Mesenchymal stem cell (in vitro differentiated cells and primary cell): Measurements from ENCODE around the gene ZPLD1.

Experiments
- DNase-seq: peaks from one replicate; pipeline ENCODE4 v3.0.0-alpha.2; 2013
- H2AFZ ChIP-seq: one replicate; pipeline ENCODE4 v1.6.1; 2013; ENCODE audit warnings: low read depth, mild to moderate bottlenecking, control low read depth, inconsistent platforms, low read length, moderate library complexity
- H2AK5ac ChIP-seq: 2 replicates; pipeline ENCODE4 v1.6.1; 2013; ENCODE audit warnings: low read length, moderate library complexity, mild to moderate bottlenecking, inconsistent platforms; ENCODE audit not compliant: severe bottlenecking
- H2BK120ac ChIP-seq: one replicate; pipeline ENCODE4 v1.6.1; 2013; ENCODE audit warnings: low read depth, mild to moderate bottlenecking, inconsistent platforms, low read length, moderate library complexity
- H2BK12ac ChIP-seq, 2 experiments: one replicate each; pipeline ENCODE4 v1.6.1; 2013; ENCODE audit warnings: inconsistent platforms in 2 of 2, low read length in 2 of 2, mild to moderate bottlenecking in 2 of 2, moderate library complexity in 2 of 2, control low read depth in 1 of 2
- H2BK15ac ChIP-seq: one replicate; pipeline ENCODE4 v1.6.1; 2013; ENCODE audit warnings: mild to moderate bottlenecking, low read depth, inconsistent platforms; ENCODE audit not compliant: poor library complexity, severe bottlenecking
- H2BK5ac ChIP-seq: 2 replicates; pipeline ENCODE4 v1.6.1; 2013; ENCODE audit warnings: low read depth, mild to moderate bottlenecking, low read length, control low read depth, inconsistent platforms; ENCODE audit not compliant: poor library complexity, severe bottlenecking
- H3K14ac ChIP-seq, 2 experiments: one replicate each; pipeline ENCODE4 v1.6.1; 2013; ENCODE audit warnings: inconsistent platforms in 2 of 2, low read length in 2 of 2, control low read depth in 1 of 2, mild to moderate bottlenecking in 1 of 2, moderate library complexity in 1 of 2
- H3K18ac ChIP-seq, 2 experiments: one replicate each; pipeline ENCODE4 v1.6.1; 2013; ENCODE audit warnings: inconsistent platforms in 2 of 2, low read length in 2 of 2, control low read depth in 1 of 2, low read depth in 1 of 2, mild to moderate bottlenecking in 1 of 2
- H3K23ac ChIP-seq, 2 experiments: one replicate each; pipeline ENCODE4 v1.6.1; 2013; ENCODE audit warnings: inconsistent platforms in 2 of 2, low read length in 2 of 2, mild to moderate bottlenecking in 2 of 2, moderate library complexity in 2 of 2, control low read depth in 1 of 2
- H3K27ac ChIP-seq: 2 replicates; pipeline ENCODE4 v1.5.1; 2013; ENCODE audit warnings: mild to moderate bottlenecking, moderate library complexity, low read length, control low read depth, inconsistent platforms; ENCODE audit not compliant: poor library complexity, severe bottlenecking
- H3K27me3 ChIP-seq, 2 experiments: 2 replicates each; pipeline versions ENCODE4 v1.6.1 to v1.7.0; 2013; ENCODE audit warnings: low read length in 2 of 2, mild to moderate bottlenecking in 2 of 2, moderate library complexity in 2 of 2, control low read depth in 1 of 2, inconsistent platforms in 1 of 2; ENCODE audit not compliant: control insufficient read depth in 1 of 2, insufficient read depth in 1 of 2
- H3K36me3 ChIP-seq, 2 experiments: 2 replicates each; pipeline versions ENCODE4 v1.6.1 to v1.7.0; 2013; ENCODE audit warnings: low read length in 2 of 2, control low read depth in 1 of 2, inconsistent platforms in 1 of 2, low read depth in 1 of 2, mild to moderate bottlenecking in 1 of 2; ENCODE audit not compliant: insufficient read depth in 2 of 2, control insufficient read depth in 1 of 2
- H3K4ac ChIP-seq, 2 experiments: one replicate each; pipeline ENCODE4 v1.6.1; 2013; ENCODE audit warnings: inconsistent platforms in 2 of 2, low read length in 2 of 2, mild to moderate bottlenecking in 2 of 2, moderate library complexity in 2 of 2, control low read depth in 1 of 2, low read depth in 1 of 2
- H3K4me1 ChIP-seq: 2 replicates; pipeline ENCODE4 v1.6.1; 2013; ENCODE audit warnings: low read depth, low read length, control low read depth; ENCODE audit not compliant: control insufficient read depth, insufficient read depth
- H3K4me2 ChIP-seq: 2 replicates; pipeline ENCODE4 v1.6.1; 2013; ENCODE audit warnings: low read length, mild to moderate bottlenecking, inconsistent platforms; ENCODE audit not compliant: poor library complexity, severe bottlenecking
- H3K4me3 ChIP-seq, 2 experiments: 2 replicates each; pipeline versions ENCODE4 v1.5.1 to v1.7.0; 2013; ENCODE audit warnings: low read length in 2 of 2, mild to moderate bottlenecking in 2 of 2, control low read depth in 1 of 2, low read depth in 1 of 2; ENCODE audit not compliant: insufficient read depth in 1 of 2
- H3K79me1 ChIP-seq: replicated peaks from 2 replicates; pipeline ENCODE4 v1.6.1; 2013; ENCODE audit warnings: mild to moderate bottlenecking, control low read depth, low read length, inconsistent platforms; ENCODE audit not compliant: poor library complexity, severe bottlenecking
- H3K9ac ChIP-seq: 2 replicates; pipeline ENCODE4 v1.7.0; 2013; ENCODE audit warnings: mild to moderate bottlenecking, low read length, moderate library complexity
- H3K9me3 ChIP-seq: 2 replicates; pipeline ENCODE4 v1.7.0; 2013; ENCODE audit warnings: mild to moderate bottlenecking, low read length; ENCODE audit not compliant: control insufficient read depth
- H4K8ac ChIP-seq: one replicate; pipeline ENCODE4 v1.6.1; 2013; ENCODE audit warnings: inconsistent platforms, mild to moderate bottlenecking, low read length, moderate library complexity
- H4K91ac ChIP-seq: one replicate; pipeline ENCODE4 v1.6.1; 2013; ENCODE audit warnings: mild to moderate bottlenecking, low read length, inconsistent platforms
- WGBS: methylation state at CpG from one replicate; pipeline ENCODE4 v1.1.7; 2013; ENCODE audit warnings: mixed read lengths; 5-methylcytosine and 5-hydroxymethylcytosine counted together

Gene ZPLD1

GRCh38 chr3:102466001-102466400 lies 31.2 kb downstream of the ZPLD1 start:
- no peak overlapping the region for H4K8ac ChIP-seq
- H2BK12ac ChIP-seq = no peak overlapping the region
- H3K4me2 ChIP-seq = no peak overlapping the region
- H2BK5ac ChIP-seq = no peak overlapping the region
- H3K18ac ChIP-seq = no peak overlapping the region
- H3K79me1 ChIP-seq = no peaks in the 10 kb centered on the region
- no peaks in the 10 kb centered on the region for H3K4me1 ChIP-seq
- no peak overlapping the region for H3K14ac ChIP-seq
- H2BK15ac ChIP-seq = no peak overlapping the region
- no peak overlapping the region for H3K9ac ChIP-seq
- H3K27ac ChIP-seq = no peak overlapping the region
- H2AFZ ChIP-seq = no peak overlapping the region
- H3K36me3 ChIP-seq = no peaks in the 10 kb centered on the region
- peaks cover 0 to 2% of the 10 kb centered on the region in 2 experiments for H3K27me3 ChIP-seq
- H3K9me3 ChIP-seq = no peaks in the 10 kb centered on the region
- H2AK5ac ChIP-seq = no peak overlapping the region
- H3K4me3 ChIP-seq = no peak overlapping the region
- H2BK120ac ChIP-seq = no peak overlapping the region
- DNase-seq = no peak
- H4K91ac ChIP-seq = no peak overlapping the region
- no peak overlapping the region for H3K23ac ChIP-seq
- no peak overlapping the region for H3K4ac ChIP-seq
- 97% methylated on average over 1 of the region's 1 CpG for WGBS

GRCh38 chr3:102470066-102470465 lies 35.3 kb downstream of the ZPLD1 start:
- Histone ChIP-seq H2BK120ac (no peak overlapping the region), H3K9me3 (no peaks in the 10 kb centered on the region), H2BK15ac (no peak overlapping the region), H3K23ac (no peak overlapping the region), H2BK12ac (no peak overlapping the region), H2BK5ac (no peak overlapping the region), H2AFZ (no peak overlapping the region), H3K27me3 (peaks cover 0 to 2% of the 10 kb centered on the region in 2 experiments), H4K8ac (no peak overlapping the region), H4K91ac (no peak overlapping the region), H3K27ac (no peak overlapping the region), H3K18ac (no peak overlapping the region), H3K4me3 (no peak overlapping the region), H3K4ac (no peak overlapping the region), H3K36me3 (no peaks in the 10 kb centered on the region), H3K4me1 (no peaks in the 10 kb centered on the region), H3K4me2 (no peak overlapping the region), H3K79me1 (no peaks in the 10 kb centered on the region), H2AK5ac (no peak overlapping the region), H3K14ac (no peak overlapping the region), H3K9ac (no peak overlapping the region)
- DNase-seq = no peak
- 83% methylated on average over 5 of the region's 6 CpGs for WGBS

GRCh38 chr3:102471001-102471400 lies 36.2 kb downstream of the ZPLD1 start:
- Histone ChIP-seq H3K18ac (no peak overlapping the region), H2BK12ac (no peak overlapping the region), H3K79me1 (no peaks in the 10 kb centered on the region), H2BK120ac (no peak overlapping the region), H2BK15ac (no peak overlapping the region), H3K23ac (no peak overlapping the region), H4K91ac (no peak overlapping the region), H3K27ac (no peak overlapping the region), H3K4me1 (no peaks in the 10 kb centered on the region), H4K8ac (no peak overlapping the region), H3K4me2 (no peak overlapping the region), H3K36me3 (no peaks in the 10 kb centered on the region), H3K4ac (no peak overlapping the region), H3K4me3 (no peak overlapping the region), H3K9me3 (no peaks in the 10 kb centered on the region), H3K14ac (no peak overlapping the region), H2AK5ac (no peak overlapping the region), H3K9ac (no peak overlapping the region), H3K27me3 (no peaks in the 10 kb centered on the region), H2AFZ (no peak overlapping the region), H2BK5ac (no peak overlapping the region)
- WGBS = 66% methylated on average over 10 of the region's 10 CpGs
- no peak for DNase-seq

- H2AK5ac ChIP-seq = no peak overlapping the region
- no peaks in the 10 kb centered on the region for H3K79me1 ChIP-seq
- H3K18ac ChIP-seq = no peak overlapping the region
- H3K4me3 ChIP-seq = no peak overlapping the region
- H2BK12ac ChIP-seq = no peak overlapping the region
- no peak overlapping the region for H2BK5ac ChIP-seq
- no peaks in the 10 kb centered on the region for H3K27me3 ChIP-seq
- no peak overlapping the region for H4K91ac ChIP-seq
- H3K4ac ChIP-seq = no peak overlapping the region
- H3K4me1 ChIP-seq = no peaks in the 10 kb centered on the region
- WGBS = 88% methylated on average over 1 of the region's 2 CpGs
- H3K4me2 ChIP-seq = no peak overlapping the region
- no peak overlapping the region for H3K14ac ChIP-seq
- H2BK120ac ChIP-seq = no peak overlapping the region
- H3K9ac ChIP-seq = no peak overlapping the region
- no peak overlapping the region for H3K27ac ChIP-seq
- H3K23ac ChIP-seq = no peak overlapping the region
- no peaks in the 10 kb centered on the region for H3K9me3 ChIP-seq
- no peak overlapping the region for H2BK15ac ChIP-seq
- H2AFZ ChIP-seq = no peak overlapping the region
- H3K36me3 ChIP-seq = no peaks in the 10 kb centered on the region
- no peak overlapping the region for H4K8ac ChIP-seq
- no peak for DNase-seq
Measured at GRCh38 chr3:102471491-102471890, 36.7 kb downstream of the ZPLD1 start.
